SK-N-SH (cell line): ENCODE measurements around the gene FFAR3. TPM values are rescaled to one million over a fixed set of nuclear protein-coding genes. Genes with fewer than 3 reads are reported as not detected.

Source experiments
- CTCF ChIA-PET: fragments of 300-600, 350-600 bp; formaldehyde crosslinking; extraction: SDS; loops from one replicate; lab custom pipeline; 2021; lab: Yijun Ruan, JAX
- POLR2A ChIA-PET: fragments of 350-600 bp; sonication (Branson Sonifier 250); formaldehyde crosslinking; extraction: SDS; loops from one replicate; lab custom pipeline; 2020; ENCODE audit warnings: antibody characterized with exemption, inconsistent platforms; lab: Yijun Ruan, JAX
- DNase-seq: peaks from one replicate; pipeline ENCODE4 v3.0.0; 2012
- H2AFZ ChIP-seq: fragments of 200-600 bp; sonication (generic); 2 replicates; pipeline ENCODE4 v1.8.1; 2016; ENCODE audit warnings: antibody characterized with exemption, mild to moderate bottlenecking, low read depth
- H3F3A ChIP-seq: fragments of 200-600 bp; sonication (generic); replicated peaks from 2 replicates; pipeline ENCODE3; 2016; ENCODE audit warnings: antibody characterized with exemption, mild to moderate bottlenecking; ENCODE audit not compliant: insufficient read depth
- H3K27ac ChIP-seq, 2 experiments: fragments of 200-500 bp in 1 of 2; fragments of 200-600 bp in 1 of 2; sonication (Bioruptor generic) in 1 of 2; sonication (generic), shearing (Covaris generic) in 1 of 2; 2 replicates each; pipeline versions ENCODE4 v1.5.1 to v1.6.1; 2014 to 2016; ENCODE audit warnings: low read depth in 2 of 2, inconsistent platforms in 1 of 2, low read length in 1 of 2, mild to moderate bottlenecking in 1 of 2, mixed read lengths in 1 of 2
- H3K27me3 ChIP-seq: fragments of 200-600 bp; sonication (generic), shearing (Covaris generic); 2 replicates; pipeline ENCODE4 v1.6.1; 2016; ENCODE audit warnings: mixed run types; ENCODE audit not compliant: insufficient read depth
- H3K36me3 ChIP-seq, 2 experiments: fragments of 200-500 bp in 1 of 2; fragments of 200-600 bp in 1 of 2; sonication (Bioruptor generic) in 1 of 2; sonication (generic) in 1 of 2; replicated peaks in 1 of 2; 2 replicates each; pipeline versions ENCODE3 to v1.5.1; 2014 to 2016; ENCODE audit warnings: low read length in 1 of 2, mild to moderate bottlenecking in 1 of 2; ENCODE audit not compliant: insufficient read depth in 2 of 2, control insufficient read depth in 1 of 2
- H3K4me1 ChIP-seq, 2 experiments: fragments of 200-500 bp in 1 of 2; fragments of 200-600 bp in 1 of 2; sonication (Bioruptor generic) in 1 of 2; sonication (generic), shearing (Covaris generic) in 1 of 2; 2 replicates each; pipeline versions ENCODE4 v1.5.1 to v1.6.1; 2014 to 2016; ENCODE audit warnings: low read depth in 1 of 2, low read length in 1 of 2, mixed run types in 1 of 2; ENCODE audit not compliant: insufficient read depth in 2 of 2, control insufficient read depth in 1 of 2
- H3K4me2 ChIP-seq: fragments of 200-600 bp; sonication (generic), shearing (Covaris generic); 2 replicates; pipeline ENCODE4 v1.6.1; 2017; ENCODE audit warnings: mixed run types
- H3K4me3 ChIP-seq, 2 experiments: fragments of 200-500 bp in 1 of 2; fragments of 200-600 bp in 1 of 2; sonication (Bioruptor generic) in 1 of 2; sonication (generic), shearing (Covaris generic) in 1 of 2; 2 replicates each; pipeline versions ENCODE4 v1.5.1 to v1.8.1; 2014 to 2016; ENCODE audit warnings: low read depth in 2 of 2, inconsistent platforms in 1 of 2, low read length in 1 of 2, mild to moderate bottlenecking in 1 of 2, mixed read lengths in 1 of 2, moderate library complexity in 1 of 2
- H3K79me2 ChIP-seq: fragments of 200-600 bp; sonication (generic); 2 replicates; pipeline ENCODE4 v1.8.1; 2017; ENCODE audit warnings: mild to moderate bottlenecking; ENCODE audit not compliant: insufficient read depth
- H3K9ac ChIP-seq: fragments of 200-600 bp; sonication (generic); 2 replicates; pipeline ENCODE4 v1.6.1; 2017; ENCODE audit warnings: mixed run types
- H3K9me2 ChIP-seq: fragments of 200-600 bp; sonication (generic); 2 replicates; pipeline ENCODE4 v1.6.1; 2017; ENCODE audit warnings: mixed run types
- H3K9me3 ChIP-seq: fragments of 200-600 bp; sonication (generic); 2 replicates; pipeline ENCODE4 v1.6.1; 2017; ENCODE audit warnings: mixed run types, mild to moderate bottlenecking, moderate library complexity
- H4K20me1 ChIP-seq: fragments of 200-600 bp; sonication (generic); 2 replicates; pipeline ENCODE4 v1.6.1; 2017; ENCODE audit warnings: mild to moderate bottlenecking, mixed run types; ENCODE audit not compliant: insufficient read depth
- EP300 ChIP-seq, 2 experiments: IDR thresholded peaks; 2 replicates each; pipeline versions ENCODE4 v1.4.0 to v1.6.1; 2012; ENCODE audit warnings: borderline replicate concordance in 1 of 2, low read depth in 1 of 2, low read length in 1 of 2
- GABPA ChIP-seq: IDR thresholded peaks from 2 replicates; pipeline ENCODE4 v1.4.0; 2012; ENCODE audit warnings: low read depth, mild to moderate bottlenecking
- JUND ChIP-seq: IDR thresholded peaks from 2 replicates; pipeline ENCODE4 v1.4.0; 2012
- NFIC ChIP-seq: IDR thresholded peaks from 2 replicates; pipeline ENCODE4 v1.4.0; 2012; ENCODE audit warnings: borderline replicate concordance
- POLR2AphosphoS5 ChIP-seq: IDR thresholded peaks from 2 replicates; pipeline ENCODE4 v1.6.1; 2012; ENCODE audit warnings: low read depth, low read length
- RFX5 ChIP-seq: IDR thresholded peaks from 2 replicates; pipeline ENCODE4 v1.6.1; 2012; ENCODE audit warnings: mild to moderate bottlenecking, improper control_type of control experiment, low read length
- WGBS: methylation state at CpG from one replicate; pipeline ENCODE4 v1.1.6; 2017; ENCODE audit warnings: low lambda C conversion rate; 5-methylcytosine and 5-hydroxymethylcytosine counted together
- polyA plus RNA-seq, 3 experiments: library from polyadenylated mRNA; depleted of rRNA; stranded (reverse); fragments of >200 nt; gene quantifications; 2 replicates each; pipeline ENCODE4 v1.2.3, GENCODE V29; 2012
- TF ChIP-seq, protein P1 (sequence below): IDR thresholded peaks from 2 replicates; pipeline ENCODE4 v1.4.0; 2012; ENCODE audit warnings: low read depth
- TF ChIP-seq, protein P2 (sequence below): IDR thresholded peaks from 2 replicates; pipeline ENCODE4 v1.4.0; 2012; ENCODE audit warnings: low read depth, borderline replicate concordance
- TF ChIP-seq, protein P3 (sequence below): IDR thresholded peaks from 2 replicates; pipeline ENCODE4 v1.6.1; 2012; ENCODE audit warnings: mild to moderate bottlenecking, low read depth, low read length, moderate library complexity

The FFAR3 gene
- polyA plus RNA-seq, 1 of the 3 experiments (the other 2 are of a cell fraction) = not detected

DNA sequence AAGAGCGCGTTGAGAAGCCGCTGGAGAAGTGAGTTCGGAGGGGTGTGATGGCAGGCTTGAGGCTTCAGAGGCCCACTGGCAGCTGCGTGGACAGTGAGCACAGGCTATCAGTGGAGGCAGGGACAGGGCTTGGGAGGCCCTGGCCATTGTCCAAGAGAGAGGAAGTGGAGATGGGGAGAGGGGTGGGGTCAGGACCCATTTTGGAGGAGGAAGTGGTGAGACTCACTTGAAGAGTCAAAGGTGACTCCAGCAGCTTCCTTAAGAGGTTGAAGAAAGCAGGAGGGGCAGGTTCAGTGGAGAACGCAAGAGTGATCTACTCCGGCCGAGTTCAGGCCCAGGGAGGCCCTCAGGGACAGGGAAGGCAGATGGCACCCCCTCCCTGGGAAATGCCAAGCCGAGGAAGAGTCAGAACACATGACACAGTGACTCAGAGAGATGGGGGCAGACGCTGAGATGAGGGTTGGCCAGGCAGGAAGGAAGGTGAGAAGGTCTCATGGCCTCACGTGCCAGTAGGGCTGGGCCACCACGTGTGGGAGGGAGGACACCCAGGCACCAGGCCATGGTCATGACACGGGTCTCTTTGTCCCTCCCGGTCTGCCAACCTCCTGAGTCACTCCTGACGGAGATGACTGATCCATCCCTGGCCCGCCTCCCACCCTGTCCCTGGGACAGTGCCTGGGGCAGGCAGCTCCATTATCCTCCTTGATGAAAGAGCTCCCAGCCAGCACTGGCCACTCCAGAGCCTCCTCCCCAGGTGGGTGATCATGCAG lies 39.4 kb upstream of the FFAR3 start:
- H3K9me2 ChIP-seq = no peaks in the 10 kb centered on the region
- H3K27ac ChIP-seq = no peak overlapping the region
- no peaks in the 10 kb centered on the region for H3K27me3 ChIP-seq
- no peaks in the 10 kb centered on the region for H4K20me1 ChIP-seq
- TF ChIP-seq, protein P1, sequence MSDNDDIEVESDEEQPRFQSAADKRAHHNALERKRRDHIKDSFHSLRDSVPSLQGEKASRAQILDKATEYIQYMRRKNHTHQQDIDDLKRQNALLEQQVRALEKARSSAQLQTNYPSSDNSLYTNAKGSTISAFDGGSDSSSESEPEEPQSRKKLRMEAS = peak; percentile 62; the same call in 1 of the 2 replicates
- TF ChIP-seq NFIC = no peak
- TF ChIP-seq, protein P2, sequence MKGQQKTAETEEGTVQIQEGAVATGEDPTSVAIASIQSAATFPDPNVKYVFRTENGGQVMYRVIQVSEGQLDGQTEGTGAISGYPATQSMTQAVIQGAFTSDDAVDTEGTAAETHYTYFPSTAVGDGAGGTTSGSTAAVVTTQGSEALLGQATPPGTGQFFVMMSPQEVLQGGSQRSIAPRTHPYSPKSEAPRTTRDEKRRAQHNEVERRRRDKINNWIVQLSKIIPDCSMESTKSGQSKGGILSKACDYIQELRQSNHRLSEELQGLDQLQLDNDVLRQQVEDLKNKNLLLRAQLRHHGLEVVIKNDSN = peak; percentile 45; the same call in 1 of the 2 replicates
- H3F3A ChIP-seq = no peaks in the 10 kb centered on the region
- DNase-seq = no peak
- H3K9me3 ChIP-seq = no peaks in the 10 kb centered on the region
- H3K9ac ChIP-seq = no peak overlapping the region
- no peaks in the 10 kb centered on the region for H3K36me3 ChIP-seq
- 0 out of 2 replicates have a peak overlapping the region, but pooled peaks have one; percentile 35 for H2AFZ ChIP-seq
- WGBS = 53% methylated on average over 15 of the region's 16 CpGs
- POLR2A ChIA-PET = no interaction called here
- no peaks in the 10 kb centered on the region for H3K79me2 ChIP-seq
- H3K4me1 ChIP-seq = no peaks in the 10 kb centered on the region
- H3K4me2 ChIP-seq = no peak overlapping the region
- H3K4me3 ChIP-seq = no peak overlapping the region
- CTCF ChIA-PET = interaction anchor here (0.7 kb wide), 1 partner anchor 52 kb away, joined by 3 read pairs; no protein-coding TSS in a partner anchor

DNA sequence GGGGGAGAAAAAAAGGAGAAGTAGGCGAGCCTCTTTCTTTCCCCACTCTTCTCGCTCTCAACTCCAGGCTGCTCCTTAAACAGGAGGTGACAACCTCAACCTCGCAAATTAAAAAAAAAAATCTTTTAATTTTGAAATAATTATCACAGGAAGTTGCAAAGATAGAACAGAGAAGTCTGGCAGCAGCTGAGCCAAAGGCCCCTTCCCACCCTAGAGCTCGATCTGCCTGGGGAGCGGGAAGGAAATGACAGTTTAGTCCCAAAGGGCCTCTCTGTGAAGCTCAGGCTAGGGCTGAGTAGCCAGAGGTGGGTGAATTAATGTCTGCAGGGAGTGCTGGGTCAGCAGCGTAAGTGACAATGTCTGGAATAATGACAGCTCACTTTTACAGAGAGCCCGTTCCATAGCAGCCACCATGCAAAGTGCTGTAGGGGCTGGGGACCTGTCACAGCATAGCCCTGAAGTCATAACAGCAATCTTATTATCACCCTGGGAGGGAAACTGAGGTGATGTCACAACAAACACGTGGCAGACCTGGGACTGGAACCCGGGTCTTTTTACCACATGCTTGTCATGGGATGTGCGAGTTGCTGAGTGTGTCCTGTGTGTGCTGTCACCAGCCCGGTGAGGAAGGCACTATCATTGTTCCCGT lies 38.1 kb upstream of the FFAR3 start:
- Histone ChIP-seq H3K4me1 (no peaks in the 10 kb centered on the region), H3K4me2 (no peak overlapping the region), H3K36me3 (no peaks in the 10 kb centered on the region), H3K9ac (no peak overlapping the region), H3K27ac (no peak overlapping the region), H3K4me3 (no peak overlapping the region), H3F3A (no peaks in the 10 kb centered on the region), H2AFZ (no peak overlapping the region), H3K9me2 (no peaks in the 10 kb centered on the region), H3K9me3 (no peaks in the 10 kb centered on the region), H4K20me1 (no peaks in the 10 kb centered on the region), H3K79me2 (no peaks in the 10 kb centered on the region), H3K27me3 (0 out of 2 replicates have a peak, but pooled peaks cover 4% of the 10 kb centered on the region)
- no peak for DNase-seq
- 46% methylated on average over 12 of the region's 12 CpGs for WGBS
- POLR2A ChIA-PET = no interaction called here
- TF ChIP-seq, protein P3, sequence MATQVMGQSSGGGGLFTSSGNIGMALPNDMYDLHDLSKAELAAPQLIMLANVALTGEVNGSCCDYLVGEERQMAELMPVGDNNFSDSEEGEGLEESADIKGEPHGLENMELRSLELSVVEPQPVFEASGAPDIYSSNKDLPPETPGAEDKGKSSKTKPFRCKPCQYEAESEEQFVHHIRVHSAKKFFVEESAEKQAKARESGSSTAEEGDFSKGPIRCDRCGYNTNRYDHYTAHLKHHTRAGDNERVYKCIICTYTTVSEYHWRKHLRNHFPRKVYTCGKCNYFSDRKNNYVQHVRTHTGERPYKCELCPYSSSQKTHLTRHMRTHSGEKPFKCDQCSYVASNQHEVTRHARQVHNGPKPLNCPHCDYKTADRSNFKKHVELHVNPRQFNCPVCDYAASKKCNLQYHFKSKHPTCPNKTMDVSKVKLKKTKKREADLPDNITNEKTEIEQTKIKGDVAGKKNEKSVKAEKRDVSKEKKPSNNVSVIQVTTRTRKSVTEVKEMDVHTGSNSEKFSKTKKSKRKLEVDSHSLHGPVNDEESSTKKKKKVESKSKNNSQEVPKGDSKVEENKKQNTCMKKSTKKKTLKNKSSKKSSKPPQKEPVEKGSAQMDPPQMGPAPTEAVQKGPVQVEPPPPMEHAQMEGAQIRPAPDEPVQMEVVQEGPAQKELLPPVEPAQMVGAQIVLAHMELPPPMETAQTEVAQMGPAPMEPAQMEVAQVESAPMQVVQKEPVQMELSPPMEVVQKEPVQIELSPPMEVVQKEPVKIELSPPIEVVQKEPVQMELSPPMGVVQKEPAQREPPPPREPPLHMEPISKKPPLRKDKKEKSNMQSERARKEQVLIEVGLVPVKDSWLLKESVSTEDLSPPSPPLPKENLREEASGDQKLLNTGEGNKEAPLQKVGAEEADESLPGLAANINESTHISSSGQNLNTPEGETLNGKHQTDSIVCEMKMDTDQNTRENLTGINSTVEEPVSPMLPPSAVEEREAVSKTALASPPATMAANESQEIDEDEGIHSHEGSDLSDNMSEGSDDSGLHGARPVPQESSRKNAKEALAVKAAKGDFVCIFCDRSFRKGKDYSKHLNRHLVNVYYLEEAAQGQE = no peak
- no peak for TF ChIP-seq RFX5
- TF ChIP-seq EP300 (IDR thresholded peaks at IDR 0.05; ENCODE audit: borderline replicate concordance in 1 of 2, low read depth in 1 of 2, low read length in 1 of 2) = no peak
- no peak for TF ChIP-seq GABPA
- no peak for TF ChIP-seq JUND
- TF ChIP-seq POLR2AphosphoS5 = no peak
- CTCF ChIA-PET = interaction anchor here (0.9 kb wide), 1 partner anchor 16 kb away, joined by 4 read pairs; no protein-coding TSS in a partner anchor
